ENCODE results near the gene HSPA12B. TPM values are rescaled to one million over a fixed set of nuclear protein-coding genes. Genes with fewer than 3 reads are reported as not detected.

HSPA12B gene
- total RNA-seq, 1 experiment from 2014 or later = not detected

- no peak for DNase-seq
- Mint-ChIP-seq H3K36me3 (ENCODE audit: insufficient read depth, unreplicated experiment) (peaks cover 7% of the 10 kb centered on the region), H3K27me3 (ENCODE audit: insufficient read depth, unreplicated experiment) (peaks cover 3% of the 10 kb centered on the region), H3K4me3 (ENCODE audit: unreplicated experiment) (peak overlapping the region; percentile 63), H3K27ac (ENCODE audit: unreplicated experiment) (no peak overlapping the region), H3K4me1 (ENCODE audit: low read depth, unreplicated experiment) (no peaks in the 10 kb centered on the region), H3K9me3 (ENCODE audit: unreplicated experiment) (no peaks in the 10 kb centered on the region)
- H3K36me3 ChIP-seq (ENCODE audit: control insufficient read depth, insufficient read depth, low read length) = no peaks in the 10 kb centered on the region
- H3K9me3 ChIP-seq = no peaks in the 10 kb centered on the region
- H3K27me3 ChIP-seq (replicated peaks; ENCODE audit: control insufficient read depth, insufficient read depth, low read length) = no peaks in the 10 kb centered on the region
- POLR2A ChIA-PET = no interaction called here
- CTCF ChIA-PET = interaction anchor here (3.3 kb wide), 1 partner anchor 9 kb away, joined by 49 read pairs; the partner anchor contains the start of gene ADISSP
- intact Hi-C loops (cut with micrococcal nuclease; ENCODE audit: unreplicated experiment) = no loop called here
- TF ChIP-seq CTCF (IDR thresholded peaks at IDR 0.05; ENCODE audit: insufficient read depth in 1 of 2, low read depth in 1 of 2, low read length in 1 of 2, severe bottlenecking in 1 of 2, unreplicated experiment in 1 of 2) = no peak
- no peaks in the 10 kb centered on the region; the same call in 1 of the 2 replicates for H3K4me1 ChIP-seq
- no TSS peak for BruUV-seq (replicated peaks)
- peak overlapping the region; percentile 41 for H3K4me3 ChIP-seq (ENCODE audit: low read depth, low read length)
Measured at GRCh38 chr20:3777381-3777715, 44.9 kb downstream of the HSPA12B start.

GRCh38 chr20:3777716-3778629 is 45.5 kb downstream of the HSPA12B start:
- CTCF ChIA-PET = interaction anchor here (0.7 to 3.3 kb wide), 6 partner anchors 10 to 67 kb away, joined by 3 to 49 read pairs (median 5); partner anchors contain the start of gene ADISSP
- H3K4me3 ChIP-seq (ENCODE audit: low read depth, low read length) = peak overlapping the region; percentile 41
- Mint-ChIP-seq H3K27me3 (ENCODE audit: insufficient read depth, unreplicated experiment) (peaks cover 3% of the 10 kb centered on the region), H3K9me3 (ENCODE audit: unreplicated experiment) (no peaks in the 10 kb centered on the region), H3K4me3 (ENCODE audit: unreplicated experiment) (peak overlapping the region; percentile 63), H3K36me3 (ENCODE audit: insufficient read depth, unreplicated experiment) (peaks cover 7% of the 10 kb centered on the region), H3K4me1 (ENCODE audit: low read depth, unreplicated experiment) (no peaks in the 10 kb centered on the region), H3K27ac (ENCODE audit: unreplicated experiment) (no peak overlapping the region)
- no peaks in the 10 kb centered on the region for H3K36me3 ChIP-seq (ENCODE audit: control insufficient read depth, insufficient read depth, low read length)
- POLR2A ChIA-PET = interaction anchor here (0.6 kb wide), 1 partner anchor 18 kb away, joined by 3 read pairs; the partner anchor contains the start of gene CDC25B
- H3K9me3 ChIP-seq = no peaks in the 10 kb centered on the region
- BruUV-seq (replicated peaks) = no TSS peak
- TF ChIP-seq CTCF (IDR thresholded peaks at IDR 0.05; ENCODE audit: insufficient read depth in 1 of 2, low read depth in 1 of 2, low read length in 1 of 2, severe bottlenecking in 1 of 2, unreplicated experiment in 1 of 2) = peak; percentile 11 to 28
- intact Hi-C loops (cut with micrococcal nuclease; ENCODE audit: unreplicated experiment) = no loop called here
- peak; percentile 70 to 76 for DNase-seq
- H3K4me1 ChIP-seq = no peaks in the 10 kb centered on the region; the same call in 1 of the 2 replicates
- H3K27me3 ChIP-seq (replicated peaks; ENCODE audit: control insufficient read depth, insufficient read depth, low read length) = no peaks in the 10 kb centered on the region

- ChIA-PET POLR2A (no interaction called here), CTCF (interaction anchor here (1.1 to 3.3 kb wide), 3 partner anchors 11 to 62 kb away, joined by 3 to 49 read pairs (median 6); partner anchors contain the start of gene ADISSP)
- no TSS peak for BruUV-seq (replicated peaks)
- H3K27me3 ChIP-seq (replicated peaks; ENCODE audit: control insufficient read depth, insufficient read depth, low read length) = no peaks in the 10 kb centered on the region
- DNase-seq = no peak
- H3K9me3 Mint-ChIP-seq (ENCODE audit: unreplicated experiment) = no peaks in the 10 kb centered on the region
- no peak overlapping the region for H3K4me3 Mint-ChIP-seq (ENCODE audit: unreplicated experiment)
- no peaks in the 10 kb centered on the region for H3K4me1 Mint-ChIP-seq (ENCODE audit: low read depth, unreplicated experiment)
- H3K4me3 ChIP-seq (ENCODE audit: low read depth, low read length) = no peak overlapping the region
- TF ChIP-seq CTCF (IDR thresholded peaks at IDR 0.05; ENCODE audit: insufficient read depth in 1 of 2, low read depth in 1 of 2, low read length in 1 of 2, severe bottlenecking in 1 of 2, unreplicated experiment in 1 of 2) = no peak
- H3K36me3 ChIP-seq (ENCODE audit: control insufficient read depth, insufficient read depth, low read length) = no peaks in the 10 kb centered on the region
- H3K27ac Mint-ChIP-seq (ENCODE audit: unreplicated experiment) = no peak overlapping the region
- H3K9me3 ChIP-seq = no peaks in the 10 kb centered on the region
- H3K36me3 Mint-ChIP-seq (ENCODE audit: insufficient read depth, unreplicated experiment) = peaks cover 7% of the 10 kb centered on the region
- H3K4me1 ChIP-seq = peaks cover 7% of the 10 kb centered on the region
- intact Hi-C loops (cut with micrococcal nuclease; ENCODE audit: unreplicated experiment) = no loop called here
- H3K27me3 Mint-ChIP-seq (ENCODE audit: insufficient read depth, unreplicated experiment) = peaks cover 3% of the 10 kb centered on the region
Measured at GRCh38 chr20:3778976-3779375, 46.5 kb downstream of the HSPA12B start.

All from Caco-2 (cell line).